Stimulated activated CD8-positive, alpha-beta memory T cell treated with anti-CD3 and anti-CD28 coated beads, Interleukin-2, amount 100 ng/mL, for 1 hour (primary cell): Measurements from ENCODE around the gene INPP5A.

Source experiments
- DNase-seq, 2 donors: peaks; one replicate each; pipeline ENCODE4 v3.0.0-alpha.2; 2020; ENCODE audit warnings: low read depth in 2 of 2

The INPP5A gene

DNA sequence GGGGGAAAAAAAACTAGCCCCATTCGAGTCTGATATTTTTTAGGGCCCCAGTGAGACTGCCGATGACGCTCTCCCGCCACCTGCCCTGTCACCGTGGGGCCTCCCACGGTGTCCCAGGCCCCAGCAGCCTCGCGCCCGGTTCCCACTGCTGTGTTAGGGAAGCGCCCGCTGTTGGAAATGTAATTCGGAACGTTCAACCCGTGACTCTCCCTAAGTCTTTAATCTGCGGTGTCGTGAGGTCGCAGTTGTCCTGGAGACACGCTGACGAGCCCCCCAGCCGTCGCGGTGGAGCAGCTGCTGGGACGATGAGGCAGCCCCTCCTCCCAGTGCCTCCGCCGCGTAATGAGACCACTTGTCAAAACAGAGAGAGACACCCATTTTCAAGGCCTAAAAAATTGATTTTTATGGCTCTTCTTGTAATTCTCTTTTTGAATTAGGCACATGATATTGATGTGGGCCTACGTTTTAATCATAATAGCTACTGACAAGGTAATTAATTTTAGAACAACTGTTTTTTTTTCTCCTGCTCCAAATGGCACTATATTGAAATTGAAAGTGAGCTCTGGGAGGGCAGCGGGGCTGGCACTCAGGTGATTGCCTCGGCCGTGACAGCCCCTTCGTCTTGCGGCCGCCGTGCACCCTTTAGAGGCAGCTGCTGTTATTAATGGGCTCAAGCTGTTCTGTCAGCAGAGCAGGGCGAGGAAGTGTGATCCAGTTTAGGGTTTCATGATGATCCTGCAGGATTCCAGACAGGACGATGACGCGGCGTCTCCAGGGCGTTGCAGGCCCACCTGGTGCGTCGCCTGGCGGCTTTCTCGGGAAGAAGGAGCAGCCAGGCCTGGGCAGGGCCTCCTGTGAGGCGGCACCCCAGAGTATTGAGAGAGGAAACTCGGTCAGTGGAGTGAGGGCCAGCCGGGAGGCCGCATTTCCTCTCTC, 185.1 kb downstream of the INPP5A start:
- no peak for DNase-seq

DNA sequence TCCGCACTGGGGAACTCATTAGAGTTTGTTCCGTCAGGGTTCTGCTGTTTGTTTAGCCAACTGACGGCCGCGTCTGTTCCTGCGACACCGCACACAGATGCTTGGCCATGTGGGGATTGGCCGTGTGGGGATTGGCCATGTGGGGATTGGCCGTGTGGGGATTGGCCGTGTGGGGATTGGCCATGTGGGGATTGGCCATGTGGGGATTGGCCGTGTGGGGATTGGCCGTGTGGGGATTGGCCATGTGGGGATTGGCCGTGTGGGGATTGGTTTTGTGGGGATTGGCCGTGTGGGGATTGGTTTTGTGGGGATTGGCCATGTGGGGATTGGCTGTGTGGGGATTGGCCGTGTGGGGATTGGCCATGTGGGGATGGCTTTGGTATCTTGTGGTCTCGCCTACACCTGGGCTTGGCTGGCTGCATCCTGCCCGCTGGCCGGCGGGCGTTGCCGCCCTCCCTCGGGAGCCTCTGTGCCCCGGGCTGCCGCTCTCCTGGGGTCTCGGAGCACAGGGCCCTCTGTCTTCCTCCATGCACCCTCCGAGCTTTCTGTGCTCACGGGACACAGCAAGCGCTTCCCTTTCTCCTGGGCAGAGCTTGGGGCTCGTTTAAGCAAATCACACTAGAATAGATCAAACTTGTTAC, 185.9 kb downstream of the INPP5A start:
- DNase-seq, result no peak

DNA sequence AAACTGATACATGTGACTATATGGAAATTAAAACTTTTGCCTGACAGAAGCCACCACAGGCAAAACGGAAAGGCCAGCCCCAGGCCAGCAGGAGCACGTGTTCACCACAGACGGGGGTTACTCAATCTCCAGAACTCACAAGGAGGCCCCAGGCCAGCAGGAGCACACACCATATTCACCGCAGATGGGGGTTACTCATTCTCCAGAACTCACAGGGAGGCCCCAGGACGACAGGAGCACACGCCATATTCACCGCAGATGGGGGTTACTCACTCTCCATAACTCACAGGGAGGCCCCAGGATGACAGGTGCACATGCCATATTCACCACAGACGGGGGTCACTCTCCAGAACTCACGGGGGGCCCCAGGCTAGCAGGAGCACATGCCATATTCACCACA, 186.9 kb downstream of the INPP5A start:
- no peak for DNase-seq

DNA sequence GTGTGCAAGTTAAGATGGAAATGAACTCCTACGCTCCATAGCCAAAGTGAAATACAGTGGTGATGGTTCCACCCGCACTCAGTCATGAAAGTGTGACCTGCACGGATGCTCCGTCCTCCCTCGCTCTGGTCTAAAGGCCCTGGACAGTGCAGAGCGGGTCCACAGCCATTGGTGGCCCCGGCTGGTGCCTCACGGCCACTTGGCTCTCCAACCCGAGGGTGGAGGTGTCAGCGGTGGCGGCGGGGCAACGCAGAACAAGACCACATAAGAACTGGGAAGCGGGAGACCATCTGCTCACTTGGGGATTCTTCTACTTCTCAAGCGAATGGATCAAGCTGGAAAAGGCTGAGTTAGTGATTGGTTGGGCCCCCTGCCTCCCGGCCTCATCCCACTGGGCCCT, 187.6 kb downstream of the INPP5A start:
- no peak for DNase-seq

DNA sequence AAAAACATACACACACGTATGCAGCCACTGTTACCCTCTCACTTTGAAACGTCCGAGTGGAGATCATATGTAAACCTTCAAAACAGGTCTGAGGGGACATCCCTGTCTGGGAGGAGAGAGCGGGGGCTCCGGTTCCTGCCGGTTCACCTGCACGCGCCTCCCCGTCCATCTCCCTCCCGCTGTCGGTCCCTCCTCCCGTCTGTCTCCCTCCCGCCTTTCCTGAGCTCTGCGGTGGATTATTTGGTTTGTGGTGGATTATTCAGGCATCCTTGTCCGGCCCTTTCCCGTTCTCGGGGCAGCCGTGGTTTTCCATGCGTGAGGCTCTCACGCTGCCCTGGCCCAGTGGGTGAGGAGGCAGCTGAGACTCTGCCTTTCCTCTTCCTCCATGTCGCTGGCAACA, 188.6 kb downstream of the INPP5A start:
- no peak for DNase-seq

DNA sequence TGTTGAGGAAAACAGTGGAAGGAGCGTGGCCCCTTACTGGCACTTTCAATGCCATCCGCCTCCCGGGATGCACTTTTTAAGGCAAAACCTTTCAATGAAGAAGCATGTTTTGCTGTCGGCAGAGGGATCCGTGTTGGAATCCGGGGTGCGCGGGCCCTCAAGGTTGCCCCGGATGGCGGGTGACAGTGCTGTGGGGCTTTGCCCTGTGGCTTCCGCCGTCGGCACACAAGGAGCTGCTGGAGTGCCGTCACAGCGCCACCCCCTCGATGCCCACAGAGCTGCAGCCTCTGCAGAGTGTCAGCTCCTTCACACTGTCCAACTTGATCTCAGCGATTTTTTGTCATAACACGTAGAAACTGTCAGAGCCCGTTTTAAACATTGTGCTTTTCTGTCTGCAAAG, 189.4 kb downstream of the INPP5A start:
- no peak for DNase-seq

DNA sequence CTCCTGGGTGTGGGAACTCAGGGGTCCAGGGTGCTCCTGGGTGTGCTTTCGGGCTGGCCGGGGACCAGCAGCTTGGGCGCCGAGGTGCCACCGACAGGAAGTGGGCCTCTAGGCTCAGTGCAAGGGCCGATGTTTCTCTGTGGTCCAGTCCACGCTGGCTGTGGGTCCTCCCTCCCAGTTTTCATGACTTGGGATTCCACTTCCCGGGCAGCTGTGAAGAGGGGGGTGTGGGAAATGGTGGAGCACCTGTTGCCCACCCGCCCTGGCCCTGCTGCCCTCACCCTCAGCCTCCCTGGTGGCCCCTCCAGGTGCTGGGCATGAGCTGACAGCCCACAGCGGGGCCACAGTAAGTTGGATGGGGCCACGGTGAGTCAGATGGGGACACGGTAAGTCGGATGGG, 189.8 kb downstream of the INPP5A start:
- DNase-seq, result no peak

DNA sequence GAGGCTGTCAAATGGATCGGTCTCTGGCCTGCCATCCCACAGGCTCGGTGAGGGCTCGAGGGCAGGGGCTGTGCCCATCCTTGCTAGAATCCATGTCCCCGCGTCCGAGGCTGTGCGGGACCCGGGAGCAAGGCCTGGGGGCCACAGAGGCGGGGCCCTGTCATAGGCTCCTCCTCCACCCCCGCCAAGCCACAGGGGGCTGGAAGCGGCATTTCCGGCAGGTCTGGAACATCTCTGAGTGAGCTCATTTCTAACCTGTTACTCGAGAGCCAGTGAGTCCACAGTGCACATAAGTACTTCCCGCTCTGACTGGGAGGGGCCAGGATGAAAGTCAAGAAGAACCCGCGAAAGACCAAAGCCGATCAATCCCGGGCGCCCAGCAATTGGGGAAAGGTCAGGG, 190.7 kb downstream of the INPP5A start:
- DNase-seq, result no peak

DNA sequence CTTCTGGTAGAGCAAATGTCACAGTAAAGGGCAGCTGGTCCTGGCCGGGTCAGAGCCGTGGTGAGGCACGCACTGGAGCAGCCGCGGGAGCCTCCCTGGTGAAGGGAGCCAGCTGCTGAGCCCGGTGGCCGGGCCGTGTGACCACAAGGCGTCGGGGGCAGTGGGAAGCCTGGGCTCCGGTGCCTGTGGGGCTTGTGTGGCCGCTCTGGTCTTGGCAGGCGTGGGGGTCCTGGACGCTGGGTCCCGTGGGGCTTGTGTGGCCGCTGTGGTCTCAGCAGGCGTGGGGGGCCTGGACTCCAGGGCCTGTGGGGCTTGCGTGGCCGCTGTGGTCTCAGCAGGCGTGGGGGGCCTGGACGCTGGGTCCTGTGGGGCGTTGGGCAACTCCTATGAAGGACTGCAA, 191.2 kb downstream of the INPP5A start:
- DNase-seq, result no peak

DNA sequence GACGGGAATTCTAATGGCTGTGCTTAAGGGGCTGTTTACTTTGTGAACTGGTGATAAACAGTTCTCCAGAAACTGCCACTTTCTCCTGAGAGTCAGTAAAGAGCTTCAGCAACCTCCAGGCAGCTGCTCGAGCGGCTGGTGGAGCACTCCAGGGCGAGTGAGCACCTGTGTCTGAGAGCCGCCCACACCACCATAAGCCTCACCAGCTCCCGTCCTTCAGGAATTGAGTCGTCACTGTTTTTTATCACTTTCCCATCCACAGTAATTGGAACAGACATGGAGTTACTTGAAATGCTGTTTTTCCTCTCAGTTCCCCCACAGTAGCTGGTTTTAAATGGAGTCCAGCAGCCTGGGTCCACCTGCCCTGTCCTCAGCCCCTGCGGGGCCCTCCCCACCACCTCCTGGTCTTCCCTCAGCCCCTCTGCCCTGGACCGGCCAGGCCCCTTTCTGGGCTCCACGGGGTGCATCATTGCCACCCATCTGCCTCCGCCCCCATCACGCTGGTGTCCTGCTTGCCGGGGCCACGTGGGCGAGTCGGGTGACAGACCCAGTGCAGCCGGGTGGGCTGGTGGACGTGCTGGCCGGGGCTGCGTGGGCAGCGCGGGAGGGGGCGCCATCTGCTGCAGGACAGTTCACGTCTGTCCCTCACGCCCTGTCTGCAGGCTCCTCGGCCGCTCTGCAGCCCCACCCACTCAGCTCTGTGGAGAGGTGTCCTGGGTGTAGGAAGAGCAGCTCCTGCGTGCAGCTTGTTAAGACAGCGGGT, 192.4 kb downstream of the INPP5A start:
- no peak for DNase-seq

DNA sequence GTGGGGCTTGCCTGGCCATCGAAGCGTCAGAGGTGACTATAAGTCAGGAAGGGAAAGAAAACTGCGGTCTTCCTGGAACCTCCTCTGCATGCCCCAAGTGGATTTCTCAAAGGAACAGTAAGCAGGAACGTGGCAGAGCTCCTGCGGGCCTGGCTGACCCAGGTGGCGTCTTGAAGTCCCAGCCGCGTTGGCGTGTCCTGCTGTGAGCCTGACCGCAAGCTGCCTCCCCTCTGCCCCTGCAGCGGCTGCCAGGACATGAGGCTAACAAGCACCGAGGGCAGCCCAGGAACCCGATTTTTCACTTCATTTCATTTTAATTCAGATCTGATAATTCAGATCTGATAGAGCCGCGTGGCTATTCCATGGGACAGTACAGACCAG, 193.0 kb downstream of the INPP5A start:
- no peak for DNase-seq

DNA sequence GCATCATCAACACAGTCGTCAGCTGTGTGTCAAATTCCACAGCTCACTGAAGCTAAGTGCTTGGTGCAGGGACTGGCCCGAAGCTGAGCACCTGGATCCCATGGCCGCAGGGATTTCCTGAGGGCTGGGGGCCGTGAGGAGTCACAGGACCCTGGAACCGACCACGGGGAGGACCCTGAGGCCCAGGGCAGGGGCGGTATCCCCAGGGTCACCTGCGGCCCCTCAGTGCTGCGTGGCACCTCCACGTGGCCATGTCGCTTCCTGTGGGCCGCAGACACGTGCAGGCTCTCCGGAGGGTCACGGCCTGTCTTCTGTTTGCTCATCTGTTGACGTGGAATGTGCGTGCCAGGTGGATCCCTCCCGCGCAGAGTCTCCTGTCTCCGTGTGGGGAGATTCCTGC, 194.9 kb downstream of the INPP5A start:
- DNase-seq, result no peak

DNA sequence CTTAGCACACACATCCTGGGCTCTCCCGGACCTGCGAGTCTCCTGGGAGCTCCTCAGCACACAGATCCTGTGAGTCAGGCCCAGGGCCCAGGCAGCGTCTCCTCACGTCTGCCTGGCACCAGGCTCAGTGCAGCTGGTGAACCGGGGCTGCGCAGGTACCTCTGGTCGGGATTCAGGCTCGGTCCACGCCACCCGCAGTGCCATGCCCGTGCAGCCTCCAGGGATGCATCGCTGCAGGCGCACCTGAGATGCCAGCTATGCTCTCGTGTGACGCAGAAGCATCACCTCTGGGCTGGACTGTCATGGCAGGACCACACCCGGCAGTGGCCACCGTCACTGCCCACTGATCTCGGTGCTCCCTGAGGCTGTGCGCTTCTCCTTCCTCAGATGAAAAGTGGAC, 196.3 kb downstream of the INPP5A start:
- no peak for DNase-seq

DNA sequence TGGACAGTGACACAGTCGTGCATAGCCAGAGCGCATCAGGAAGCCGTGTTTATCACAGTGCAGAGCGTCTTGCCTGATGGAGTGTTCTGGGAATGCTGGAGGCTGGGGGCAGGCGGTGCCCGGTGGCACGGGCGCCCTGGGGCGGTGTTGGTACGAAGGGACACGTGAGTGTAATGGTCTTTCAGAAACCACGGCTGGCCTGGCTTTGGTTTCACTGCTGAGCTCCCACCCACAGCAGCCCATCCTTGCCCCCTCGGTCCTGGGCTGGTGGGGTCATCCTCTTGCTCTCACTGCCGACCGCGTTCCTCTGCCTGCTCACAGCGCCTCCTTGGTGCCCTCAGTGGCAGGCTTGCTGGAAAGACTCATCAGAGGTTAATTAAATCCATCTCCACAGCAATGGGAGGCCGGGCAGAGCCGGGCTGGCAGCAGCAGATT, 197.8 kb downstream of the INPP5A start:
- no peak for DNase-seq

DNA sequence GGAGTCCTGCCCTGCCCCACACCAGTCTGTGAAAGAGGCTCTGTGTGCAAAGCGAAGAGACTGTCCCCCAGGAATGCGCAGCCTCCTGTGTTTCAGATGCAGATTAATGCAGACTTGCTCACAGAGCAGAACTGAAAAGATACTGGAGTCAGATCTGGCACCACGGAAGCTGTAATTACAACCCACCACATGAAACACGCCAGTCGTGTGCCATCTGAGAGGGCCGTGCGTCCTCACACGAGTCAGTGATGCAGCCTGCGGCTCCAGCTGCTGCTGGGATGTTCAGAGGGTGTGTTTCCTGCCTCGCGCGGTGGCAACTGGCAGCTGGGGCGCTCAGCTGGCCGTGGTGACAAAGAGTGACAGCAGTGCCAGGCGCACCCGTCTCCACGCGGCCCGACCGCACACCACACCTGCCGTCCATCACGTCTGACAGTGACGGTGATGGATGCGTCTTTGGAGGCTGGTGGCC, 198.4 kb downstream of the INPP5A start:
- DNase-seq, result no peak

DNA sequence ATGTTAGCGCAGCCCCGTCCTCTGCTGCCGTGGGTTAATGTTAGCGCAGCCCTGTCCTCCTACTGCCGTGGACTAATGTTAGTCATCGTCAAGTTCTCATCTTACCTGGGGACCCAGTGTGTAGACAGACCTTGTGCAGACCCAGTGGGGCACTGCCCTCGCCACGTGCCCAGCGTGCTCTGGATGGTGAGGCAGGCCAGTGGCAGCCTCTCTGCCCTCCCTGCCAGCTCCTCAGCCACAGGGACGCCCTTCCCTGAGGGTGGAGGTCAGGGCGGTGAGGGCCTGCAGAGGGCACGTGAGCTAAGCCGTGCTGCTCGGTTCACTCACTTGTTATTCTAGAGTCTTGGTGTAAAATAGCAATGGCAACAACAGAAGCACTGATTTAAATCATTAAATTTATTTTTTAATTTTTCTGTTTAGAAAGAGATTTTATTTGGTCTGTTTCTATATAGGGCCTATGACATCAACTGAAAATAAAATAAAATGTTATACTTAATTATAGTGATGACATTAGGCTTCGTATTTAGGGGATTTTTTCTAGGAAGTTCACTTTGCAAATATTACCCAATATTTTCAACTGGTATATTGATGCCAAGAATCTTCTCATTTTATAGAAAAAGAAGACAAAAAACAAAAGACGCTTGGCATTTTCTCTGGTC, 199.9 kb downstream of the INPP5A start:
- DNase-seq, result no peak

DNA sequence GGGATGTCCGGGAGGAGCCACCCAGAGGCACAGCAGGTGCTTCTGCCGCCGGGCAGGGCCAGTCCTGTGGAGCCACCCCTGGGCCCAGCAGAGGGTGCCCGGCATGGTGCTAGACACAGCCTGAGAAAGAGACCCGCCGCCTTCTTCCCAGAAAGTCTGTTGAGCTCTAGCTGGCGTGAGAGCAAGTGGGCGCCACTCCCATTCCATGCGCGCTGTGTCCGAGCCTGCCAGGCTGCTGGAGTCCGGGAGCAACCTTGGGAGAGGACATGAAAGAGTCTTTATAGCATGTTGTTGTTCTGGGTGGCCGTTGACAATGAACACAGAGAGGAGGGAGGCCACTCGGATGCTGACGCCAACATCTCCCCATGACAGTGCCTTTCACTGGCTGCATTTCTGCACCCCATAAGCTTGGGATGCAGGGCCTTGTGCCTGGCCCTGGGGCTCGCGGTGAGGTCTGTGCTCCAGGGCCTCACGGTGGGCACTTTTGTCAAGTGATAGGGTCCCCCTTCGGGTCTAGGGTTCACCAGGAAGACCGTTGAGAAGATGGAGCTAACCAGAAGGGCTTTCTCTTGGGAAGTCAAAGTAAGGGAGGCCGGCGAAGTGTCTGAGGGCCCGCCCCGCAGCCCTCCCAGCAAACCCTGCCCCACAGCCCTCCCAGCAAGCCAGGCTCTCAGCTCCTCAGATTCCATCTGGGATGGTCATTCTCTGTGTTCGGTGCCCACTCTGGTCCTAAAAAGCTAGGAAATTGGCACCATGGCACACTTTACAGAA, 201.1 kb downstream of the INPP5A start:
- DNase-seq, result no peak

DNA sequence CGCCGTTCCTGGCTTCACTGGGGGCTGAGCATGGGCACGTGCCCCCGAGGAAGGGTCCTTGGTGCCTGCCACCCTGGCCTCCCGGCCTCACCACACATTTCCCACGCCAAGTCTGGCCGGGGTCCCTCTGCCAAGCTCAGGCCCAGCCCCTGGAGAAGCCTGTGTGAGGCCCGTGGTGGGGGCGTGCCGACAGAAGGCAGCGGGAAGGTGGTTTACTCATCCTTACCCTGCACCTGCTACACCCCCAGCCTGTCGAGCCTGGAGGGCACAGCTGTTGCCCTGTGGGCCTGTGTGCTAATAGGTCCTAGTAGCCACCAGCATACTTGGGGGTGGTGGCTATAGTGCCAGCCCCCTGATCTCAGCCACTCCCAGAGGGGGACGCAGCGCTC, 201.6 kb downstream of the INPP5A start:
- no peak for DNase-seq

DNA sequence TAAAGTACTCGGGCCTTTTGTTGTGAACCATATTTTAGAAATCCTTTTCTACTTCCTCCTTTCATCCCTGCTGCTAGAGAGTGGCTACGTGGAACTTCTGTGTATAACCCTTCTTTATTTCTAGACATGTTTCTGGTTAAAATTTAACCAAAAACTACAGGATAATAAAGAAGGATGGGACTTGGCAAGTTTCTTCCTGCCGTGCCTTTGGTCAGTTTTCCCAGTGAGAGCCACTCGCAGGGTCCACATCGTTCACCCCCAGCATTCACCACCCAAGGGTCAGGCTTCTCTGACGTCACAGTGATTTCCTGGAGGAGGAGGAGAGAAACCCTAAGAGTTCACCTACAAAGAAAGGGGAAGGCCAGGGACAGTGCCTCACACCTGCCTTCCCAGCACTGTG, 203.0 kb downstream of the INPP5A start:
- DNase-seq, result no peak

DNA sequence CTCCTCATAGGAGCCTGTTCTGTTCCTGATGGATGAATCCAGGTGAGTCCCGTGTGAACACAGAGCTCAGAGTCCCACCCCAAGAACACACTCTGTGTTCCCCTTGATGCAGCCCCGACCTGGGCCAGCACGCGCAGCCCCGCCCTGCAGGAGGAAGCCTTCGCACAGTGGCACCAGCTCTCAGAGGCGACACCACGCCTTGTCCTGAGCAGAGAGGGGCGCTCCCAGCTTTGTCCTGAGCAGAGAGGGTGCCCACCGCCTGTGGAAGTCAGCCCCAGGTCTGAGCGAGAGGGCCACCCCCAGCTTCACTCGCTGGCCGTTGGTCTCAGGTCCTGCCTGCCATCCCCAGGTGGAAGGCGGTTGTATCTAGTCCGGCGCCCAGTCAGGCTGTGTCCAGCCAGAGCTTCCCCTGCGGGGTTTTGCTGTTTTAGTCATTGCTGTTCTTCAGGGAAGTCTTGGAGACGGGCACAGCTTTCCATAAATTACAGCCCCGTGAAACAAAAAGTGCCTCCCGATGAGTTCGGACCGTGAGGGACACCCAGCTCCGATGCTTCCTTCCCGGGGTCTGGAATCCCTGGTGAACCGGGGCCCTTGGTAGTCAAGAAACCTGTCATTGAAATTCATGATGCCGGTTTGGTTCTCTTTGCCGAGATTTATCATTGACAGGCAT, 204.7 kb downstream of the INPP5A start:
- DNase-seq, result no peak

DNA sequence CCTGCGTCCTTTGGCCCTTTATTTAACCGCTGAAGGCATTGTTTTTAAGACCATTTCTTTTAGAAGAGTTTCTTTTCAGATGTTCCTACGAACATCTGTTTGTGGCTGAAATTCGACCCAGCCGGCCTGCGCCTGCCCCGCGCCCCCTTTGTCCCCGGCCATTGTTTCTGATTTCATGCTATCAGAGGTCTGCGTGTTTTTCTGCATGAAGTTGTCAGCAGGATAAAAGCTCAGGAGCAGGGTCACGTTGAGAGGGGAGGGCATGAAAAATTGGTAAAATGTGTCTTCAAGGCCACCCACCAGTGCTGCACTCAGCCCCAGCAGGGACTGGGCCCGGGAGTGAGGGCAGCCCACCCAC, 205.2 kb downstream of the INPP5A start:
- no peak for DNase-seq
